Body of pancreas (tissue), 4 donors: ENCODE data around the gene SUDS3. TPM values are rescaled to one million over a fixed set of nuclear protein-coding genes. Genes with fewer than 3 reads are reported as not detected.

Source experiments
- ATAC-seq: fragments of 150-250 bp; one replicate; pipeline ENCODE4 v1.9.1; 2016
- DNase-seq, 4 donors: peaks; one replicate each; pipeline ENCODE4 v3.0.0-alpha.2; 2019
- H3K27ac ChIP-seq, 4 donors: fragments of 200-600 bp; sonication (generic); 1 replicate in 3 of 4; 2 replicates in 1 of 4; pipeline versions ENCODE4 v1.5.1 to v1.6.1; 2016 to 2019; ENCODE audit warnings: mild to moderate bottlenecking in 1 of 4, mixed read lengths in 1 of 4, moderate library complexity in 1 of 4
- H3K27me3 ChIP-seq, 2 donors: fragments of 200-600 bp; sonication (generic); one replicate each; pipeline ENCODE4 v1.6.0; 2016; ENCODE audit warnings: mild to moderate bottlenecking in 1 of 2
- H3K36me3 ChIP-seq, 2 donors: fragments of 200-600 bp; sonication (generic); replicated peaks in 1 of 2; 2 replicates each; pipeline ENCODE4 v1.5.1; 2016; ENCODE audit warnings: low read depth in 2 of 2; ENCODE audit not compliant: insufficient read depth in 1 of 2
- H3K4me1 ChIP-seq: fragments of 200-600 bp; sonication (generic); one replicate; pipeline ENCODE4 v1.6.0; 2016
- H3K4me3 ChIP-seq, 2 donors: fragments of 200-600 bp; sonication (generic); 1 replicate in 1 of 2; 2 replicates in 1 of 2; pipeline ENCODE4 v1.5.1; 2016 to 2019
- H3K9me3 ChIP-seq, 3 donors: fragments of 200-600 bp; sonication (generic); 1 replicate in 2 of 3; 2 replicates in 1 of 3; pipeline ENCODE4 v1.5.1; 2016
- POLR2A ChIP-seq, 3 donors: fragments of 450-650 bp; IDR thresholded peaks; one replicate each; pipeline ENCODE4 v1.6.1; 2016; ENCODE audit warnings: antibody characterized with exemption in 3 of 3, mild to moderate bottlenecking in 2 of 3
- WGBS, 2 donors: methylation state at CpG; one replicate each; pipeline ENCODE4 v1.1.5; 2017; 5-methylcytosine and 5-hydroxymethylcytosine counted together
- intact Hi-C: fragments of 100-400 bp; cut with DNase I; formaldehyde crosslinking; loops from one replicate; pipeline ENCODE4 v1.15.1; 2023
- total RNA-seq, 2 donors: library from RNA; depleted of rRNA; stranded (reverse); fragments of >200 nt; gene quantifications; one replicate each; pipeline ENCODE4 v1.1.0, GENCODE V29; 2016
- TF ChIP-seq, protein P1 (sequence below), 7 experiments: fragments of 450-650 bp in 4 of 7; fragments of 200-600 bp in 3 of 7; sonication (generic) in 3 of 7; IDR thresholded peaks; one replicate each; pipeline ENCODE4 v1.5.1; 2016 to 2019; ENCODE audit warnings: antibody characterized with exemption in 7 of 7

The SUDS3 gene
- total RNA-seq, 2 donors from 2014 or later, result 30.3 to 35.5 TPM

DNA sequence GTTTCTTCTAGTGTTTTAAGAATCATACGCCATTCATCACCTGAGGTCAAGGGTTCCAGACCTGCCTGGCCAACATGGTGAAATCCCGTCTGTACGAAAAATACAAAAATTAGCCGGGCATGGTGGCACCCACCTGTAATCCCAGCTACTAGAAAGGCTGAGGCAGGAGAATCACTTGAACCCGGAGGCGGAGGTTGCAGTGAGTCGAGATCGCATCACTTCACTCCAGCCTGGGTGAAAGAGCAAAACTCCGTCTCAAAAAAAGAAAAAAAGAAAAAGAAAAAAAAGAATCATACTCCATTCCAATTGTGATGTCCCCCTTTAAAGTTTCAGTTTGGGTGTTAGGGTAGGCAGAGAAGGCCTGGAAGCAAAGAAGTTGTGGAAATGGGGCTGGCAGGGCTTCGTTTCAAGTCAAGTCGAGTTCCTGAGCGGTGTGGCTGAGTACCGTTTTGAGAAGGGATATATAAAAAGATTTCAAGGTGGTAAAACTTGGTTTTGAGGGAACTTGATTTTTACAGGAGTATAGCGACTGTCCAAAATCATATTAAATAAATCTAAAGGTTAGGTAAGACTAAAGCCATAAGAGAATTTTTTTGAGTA is 2.1 kb upstream of the SUDS3 start:
- Histone ChIP-seq H3K27ac (no peak overlapping the region), H3K4me1 (peaks cover 47% of the 10 kb centered on the region), H3K36me3 (no peaks in the 10 kb centered on the region), H3K4me3 (no peak overlapping the region), H3K27me3 (no peaks in the 10 kb centered on the region), H3K9me3 (no peaks in the 10 kb centered on the region)
- intact Hi-C loops, result loop anchor here (10.0 kb wide), 1 partner anchor 199 kb away; no protein-coding TSS in a partner anchor
- DNase-seq (no peak), ATAC-seq (no peak)
- 91 to 92% methylated on average over 14 of the region's 14 CpGs for whole genome bisulfite sequencing, 2 donors
- TF ChIP-seq, protein P1, sequence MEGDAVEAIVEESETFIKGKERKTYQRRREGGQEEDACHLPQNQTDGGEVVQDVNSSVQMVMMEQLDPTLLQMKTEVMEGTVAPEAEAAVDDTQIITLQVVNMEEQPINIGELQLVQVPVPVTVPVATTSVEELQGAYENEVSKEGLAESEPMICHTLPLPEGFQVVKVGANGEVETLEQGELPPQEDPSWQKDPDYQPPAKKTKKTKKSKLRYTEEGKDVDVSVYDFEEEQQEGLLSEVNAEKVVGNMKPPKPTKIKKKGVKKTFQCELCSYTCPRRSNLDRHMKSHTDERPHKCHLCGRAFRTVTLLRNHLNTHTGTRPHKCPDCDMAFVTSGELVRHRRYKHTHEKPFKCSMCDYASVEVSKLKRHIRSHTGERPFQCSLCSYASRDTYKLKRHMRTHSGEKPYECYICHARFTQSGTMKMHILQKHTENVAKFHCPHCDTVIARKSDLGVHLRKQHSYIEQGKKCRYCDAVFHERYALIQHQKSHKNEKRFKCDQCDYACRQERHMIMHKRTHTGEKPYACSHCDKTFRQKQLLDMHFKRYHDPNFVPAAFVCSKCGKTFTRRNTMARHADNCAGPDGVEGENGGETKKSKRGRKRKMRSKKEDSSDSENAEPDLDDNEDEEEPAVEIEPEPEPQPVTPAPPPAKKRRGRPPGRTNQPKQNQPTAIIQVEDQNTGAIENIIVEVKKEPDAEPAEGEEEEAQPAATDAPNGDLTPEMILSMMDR (IDR thresholded peaks at IDR 0.05), result no peak
- no peak for TF ChIP-seq POLR2A (IDR thresholded peaks at IDR 0.05)

DNA sequence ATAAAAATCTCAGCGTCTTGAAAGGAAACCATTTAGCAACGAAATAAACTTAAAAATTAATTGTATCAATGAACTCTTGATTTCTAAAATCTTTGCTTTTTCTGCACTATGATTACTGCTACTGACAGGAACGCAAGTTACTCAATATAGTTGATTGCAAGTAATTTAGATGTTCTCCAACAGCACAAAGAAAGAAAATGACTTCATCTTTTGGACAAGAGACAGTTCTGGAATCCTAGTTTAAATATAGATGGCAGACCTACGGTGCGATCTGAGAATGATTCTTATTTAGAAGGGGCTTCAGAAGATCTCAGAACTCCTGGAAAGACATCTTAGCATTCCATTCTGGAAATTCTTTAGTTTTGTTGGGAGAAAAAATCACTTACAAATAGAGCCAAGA is 1.4 kb upstream of the SUDS3 start:
- Histone ChIP-seq H3K27me3 (no peaks in the 10 kb centered on the region), H3K9me3 (no peaks in the 10 kb centered on the region), H3K4me3 (no peak overlapping the region), H3K36me3 (no peaks in the 10 kb centered on the region), H3K4me1 (peaks cover 46% of the 10 kb centered on the region), H3K27ac (peak overlapping the region in 1 of 4 donors; percentile 97)
- intact Hi-C loops, result loop anchor here (10.0 kb wide), 1 partner anchor 200 kb away; no protein-coding TSS in a partner anchor
- ATAC-seq (no peak), DNase-seq (no peak)
- TF ChIP-seq, protein P1 (IDR thresholded peaks at IDR 0.05), result no peak
- no peak for TF ChIP-seq POLR2A (IDR thresholded peaks at IDR 0.05)
- WGBS, 2 donors, result 74 to 84% methylated on average over 5 of the region's 5 CpGs

DNA sequence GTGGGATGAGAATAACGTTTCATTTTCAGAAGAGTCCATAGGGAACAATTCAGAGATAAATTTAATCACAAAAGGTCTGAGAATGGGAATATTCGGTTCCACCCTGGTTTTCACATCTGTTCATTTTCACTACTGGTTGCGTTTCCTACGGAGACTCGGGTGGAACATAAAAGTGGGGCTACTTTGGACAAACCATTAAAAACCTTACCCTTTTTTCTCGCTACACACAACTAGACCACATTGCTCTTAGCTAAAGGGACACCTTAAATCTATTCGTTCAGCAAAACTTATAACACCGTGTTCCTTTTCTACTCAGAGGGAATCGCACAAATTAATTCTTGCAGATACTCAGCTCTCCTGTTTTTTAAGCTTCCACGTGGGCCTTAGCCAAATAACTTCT is 1.0 kb upstream of the SUDS3 start:
- TF ChIP-seq, protein P1 (IDR thresholded peaks at IDR 0.05), result no peak
- no peak for TF ChIP-seq POLR2A (IDR thresholded peaks at IDR 0.05)
- Histone ChIP-seq H3K27ac (peak overlapping the region in 2 of 4 donors; percentile 97 to 99), H3K27me3 (no peaks in the 10 kb centered on the region), H3K4me3 (no peak overlapping the region), H3K9me3 (no peaks in the 10 kb centered on the region), H3K4me1 (peaks cover 43% of the 10 kb centered on the region), H3K36me3 (no peaks in the 10 kb centered on the region)
- ATAC-seq (no peak), DNase-seq (no peak)
- 64 to 68% methylated on average over 10 of the region's 10 CpGs for WGBS, 2 donors
- intact Hi-C loops, result loop anchor here (10.0 kb wide), 1 partner anchor 201 kb away; no protein-coding TSS in a partner anchor

DNA sequence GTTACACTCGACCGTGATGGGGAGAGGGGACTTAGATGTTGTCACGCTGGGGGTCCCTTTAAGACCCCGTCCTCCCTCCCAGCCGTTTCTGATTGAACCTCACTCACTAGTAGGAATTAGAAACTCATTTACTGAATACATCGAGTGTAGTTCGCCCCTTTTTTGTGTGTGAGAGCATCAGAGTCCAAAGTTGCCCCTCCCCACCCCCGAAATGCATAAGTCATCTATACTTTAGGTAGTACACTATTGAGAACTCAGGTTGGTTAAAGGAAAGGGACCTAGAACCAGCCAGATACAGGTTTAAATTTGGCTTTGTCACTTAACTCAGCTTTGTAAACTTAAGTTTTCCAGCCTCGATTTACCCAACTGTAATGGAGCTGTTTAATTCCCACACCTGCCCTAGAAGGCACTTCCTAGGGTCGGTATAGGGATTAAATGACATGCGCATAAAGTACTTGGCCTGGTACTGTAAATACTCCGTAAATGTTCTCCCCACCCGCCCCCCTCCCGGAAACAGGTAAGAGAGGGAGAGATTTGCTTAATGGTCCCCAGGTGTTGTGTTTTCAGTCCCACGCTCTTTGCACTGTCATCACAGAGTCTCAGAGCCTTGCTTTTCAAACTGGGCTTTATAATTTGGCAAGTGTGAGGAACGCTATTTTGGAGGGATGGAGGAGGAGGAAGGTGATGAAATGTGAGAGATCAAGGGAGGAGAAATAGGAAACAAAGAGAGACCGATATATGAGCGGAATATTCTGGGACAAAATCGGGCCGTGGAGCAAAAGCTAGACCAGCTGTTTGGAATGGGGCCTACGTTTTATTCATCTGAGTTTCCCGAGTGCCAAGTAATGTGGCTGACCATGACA is 897 bp downstream of the SUDS3 start:
- TF ChIP-seq POLR2A (IDR thresholded peaks at IDR 0.05), result no peak
- TF ChIP-seq, protein P1 (IDR thresholded peaks at IDR 0.05), result no peak
- H3K9me3 ChIP-seq, result no peaks in the 10 kb centered on the region
- intact Hi-C loops, result loop anchor here (10.0 kb wide), 1 partner anchor 202 kb away; no protein-coding TSS in a partner anchor
- 1 to 3% methylated on average over 22 of the region's 22 CpGs for WGBS, 2 donors
- no peak for DNase-seq
- peaks cover 37% of the 10 kb centered on the region for H3K4me1 ChIP-seq
- peak overlapping the region; percentile 57 to 100 for H3K4me3 ChIP-seq
- ATAC-seq, result no peak
- H3K27ac ChIP-seq, result peak overlapping the region; percentile 92 to 99 (median 95)
- peaks cover 0 to 6% of the 10 kb centered on the region in 2 donors for H3K36me3 ChIP-seq
- H3K27me3 ChIP-seq, result no peaks in the 10 kb centered on the region
